Esophagus squamous epithelium (tissue), 5 donors: Measurements from ENCODE around the gene PCDH9. TPM values are rescaled to one million over a fixed set of nuclear protein-coding genes. Genes with fewer than 3 reads are reported as not detected.

Experiments
- DNase-seq: peaks from one replicate; lab custom pipeline; 2025; lab: John Stamatoyannopoulos, UW
- H3K27ac ChIP-seq, 4 donors: fragments of 200-600 bp; sonication (generic); one replicate each; pipeline ENCODE4 v1.5.1; 2016 to 2019; ENCODE audit warnings: mild to moderate bottlenecking in 1 of 4
- H3K27me3 ChIP-seq, 4 donors: fragments of 200-600 bp; sonication (generic); 1 replicate in 3 of 4; 2 replicates in 1 of 4; pipeline versions ENCODE4 v1.5.1 to v1.6.0; 2017 to 2021; ENCODE audit warnings: antibody characterized with exemption in 1 of 4
- H3K36me3 ChIP-seq, 3 donors: fragments of 200-600 bp; sonication (generic); one replicate each; pipeline ENCODE4 v1.5.1; 2016 to 2019
- H3K4me1 ChIP-seq, 3 donors: fragments of 200-600 bp; sonication (generic); one replicate each; pipeline ENCODE4 v1.5.1; 2017 to 2019
- H3K4me3 ChIP-seq, 4 donors: fragments of 200-600 bp; sonication (generic); 1 replicate in 3 of 4; 2 replicates in 1 of 4; pipeline ENCODE4 v1.5.1; 2016 to 2019; ENCODE audit warnings: mild to moderate bottlenecking in 2 of 4, moderate library complexity in 1 of 4
- H3K9me3 ChIP-seq, 3 donors: fragments of 200-600 bp; sonication (generic); one replicate each; pipeline ENCODE4 v1.5.1; 2016 to 2019
- CTCF ChIP-seq, 6 experiments: fragments of 450-650 bp in 4 of 6; fragments of 200-600 bp in 2 of 6; sonication (generic) in 2 of 6; IDR thresholded peaks; one replicate each; pipeline ENCODE4 v1.5.1; 2016 to 2019; ENCODE audit warnings: antibody characterized with exemption in 6 of 6, mild to moderate bottlenecking in 4 of 6, moderate library complexity in 4 of 6
- POLR2A ChIP-seq, 4 donors: fragments of 450-650 bp; IDR thresholded peaks; one replicate each; pipeline ENCODE4 v1.6.1; 2017; ENCODE audit warnings: antibody characterized with exemption in 4 of 4, mild to moderate bottlenecking in 4 of 4, moderate library complexity in 3 of 4
- WGBS, 2 donors: methylation state at CpG; one replicate each; pipeline ENCODE4 v1.1.5; 2018; 5-methylcytosine and 5-hydroxymethylcytosine counted together
- intact Hi-C: fragments of 100-400 bp; cut with DNase I; formaldehyde crosslinking; loops from one replicate; pipeline ENCODE4 v1.15.0; 2022
- total RNA-seq, 4 donors: library from RNA; depleted of rRNA; stranded (reverse); fragments of >200 nt; gene quantifications; one replicate each; pipeline ENCODE4 v1.1.0, GENCODE V29; 2016
- donor health status: DM: yes; HTN: yes; CAD: no.

Gene PCDH9
- total RNA-seq, 4 donors from 2014 or later = 0.04 to 1.9 (median 0.45) TPM

GRCh38 chr13:66586489-66586888 is 643.6 kb downstream of the PCDH9 start:
- 47 to 65% methylated on average over 3 of the region's 3 CpGs for WGBS, 2 donors
- H3K4me1 ChIP-seq = no peaks in the 10 kb centered on the region
- no peaks in the 10 kb centered on the region for H3K27me3 ChIP-seq
- no peaks in the 10 kb centered on the region for H3K36me3 ChIP-seq
- no peaks in the 10 kb centered on the region for H3K9me3 ChIP-seq
- DNase-seq = no peak
- intact Hi-C loops = no loop called here
- TF ChIP-seq POLR2A (IDR thresholded peaks at IDR 0.05) (no peak), CTCF (IDR thresholded peaks at IDR 0.05) (no peak)
- no peak overlapping the region for H3K4me3 ChIP-seq
- H3K27ac ChIP-seq = no peak overlapping the region

- Histone ChIP-seq H3K27me3 (no peaks in the 10 kb centered on the region), H3K36me3 (no peaks in the 10 kb centered on the region), H3K4me1 (no peaks in the 10 kb centered on the region), H3K4me3 (no peak overlapping the region), H3K9me3 (no peaks in the 10 kb centered on the region), H3K27ac (no peak overlapping the region)
- 73 to 87% methylated on average over 1 of the region's 1 CpG for WGBS, 2 donors
- intact Hi-C loops = no loop called here
- TF ChIP-seq POLR2A (IDR thresholded peaks at IDR 0.05) = no peak
- no peak for DNase-seq
Measured at GRCh38 chr13:66585669-66586203, 644.4 kb downstream of the PCDH9 start.

- 87 to 90% methylated on average over 2 of the region's 2 CpGs for WGBS, 2 donors
- TF ChIP-seq CTCF (IDR thresholded peaks at IDR 0.05) (no peak), POLR2A (IDR thresholded peaks at IDR 0.05) (no peak)
- no peak overlapping the region for H3K4me3 ChIP-seq
Measured at GRCh38 chr13:66581675-66582074, 648.5 kb downstream of the PCDH9 start.

GRCh38 chr13:66578305-66578704 is 651.8 kb downstream of the PCDH9 start:
- no peak overlapping the region for H3K4me3 ChIP-seq
- H3K27me3 ChIP-seq = no peaks in the 10 kb centered on the region
- no peak overlapping the region for H3K27ac ChIP-seq
- H3K9me3 ChIP-seq = no peaks in the 10 kb centered on the region
- WGBS, 2 donors = 43 to 64% methylated on average over 2 of the region's 2 CpGs
- H3K4me1 ChIP-seq = no peaks in the 10 kb centered on the region
- H3K36me3 ChIP-seq = no peaks in the 10 kb centered on the region
- no peak for DNase-seq
- TF ChIP-seq POLR2A (IDR thresholded peaks at IDR 0.05) (no peak), CTCF (IDR thresholded peaks at IDR 0.05) (no peak)
- intact Hi-C loops = no loop called here

More at GRCh38 chr13:66581675-66582074, 648.5 kb downstream of the PCDH9 start:
- H3K27me3 ChIP-seq = no peaks in the 10 kb centered on the region
- no peaks in the 10 kb centered on the region for H3K9me3 ChIP-seq
- no peak overlapping the region for H3K27ac ChIP-seq
- H3K36me3 ChIP-seq = no peaks in the 10 kb centered on the region
- intact Hi-C loops = no loop called here
- H3K4me1 ChIP-seq = no peaks in the 10 kb centered on the region
- no peak for DNase-seq

- WGBS, 2 donors = 44 to 52% methylated on average over 2 of the region's 2 CpGs
- intact Hi-C loops = no loop called here
Measured at GRCh38 chr13:66577358-66577757, 652.8 kb downstream of the PCDH9 start.

More at GRCh38 chr13:66577358-66577757, 652.8 kb downstream of the PCDH9 start:
- no peaks in the 10 kb centered on the region for H3K36me3 ChIP-seq
- DNase-seq = no peak
- no peak overlapping the region for H3K27ac ChIP-seq
- no peak overlapping the region for H3K4me3 ChIP-seq
- no peaks in the 10 kb centered on the region for H3K27me3 ChIP-seq
- H3K9me3 ChIP-seq = no peaks in the 10 kb centered on the region
- TF ChIP-seq POLR2A (IDR thresholded peaks at IDR 0.05) = no peak
- TF ChIP-seq CTCF (IDR thresholded peaks at IDR 0.05) = no peak
- H3K4me1 ChIP-seq = no peaks in the 10 kb centered on the region
